GM18519 (cell line): ENCODE data around the gene LRRN4CL.
A peak's percentile ranks its signal among the peaks of the same experiment; 100 is the strongest.
"Not testable (repeated sequence)": the region's sequence is repeated elsewhere in the genome, so short reads cannot be mapped to it uniquely, and the experiment has no call there.

Experiments used
- ATAC-seq: cut with Tn5 transposase; IDR thresholded peaks from one replicate; pipeline ENCODE4 v1.9.1; 2021; ENCODE audit warnings: mild to moderate bottlenecking, moderate library complexity; ENCODE audit not compliant: unreplicated experiment, low FRiP score

LRRN4CL gene

GRCh38 chr11:62689421-62690183 lies at the start of gene LRRN4CL:
Gene LRRN4CL (minus strand): TSS chr11:62689530. CDS start chr11:62688508, 1,022 bp downstream.
- no peak for ATAC-seq

DNA sequence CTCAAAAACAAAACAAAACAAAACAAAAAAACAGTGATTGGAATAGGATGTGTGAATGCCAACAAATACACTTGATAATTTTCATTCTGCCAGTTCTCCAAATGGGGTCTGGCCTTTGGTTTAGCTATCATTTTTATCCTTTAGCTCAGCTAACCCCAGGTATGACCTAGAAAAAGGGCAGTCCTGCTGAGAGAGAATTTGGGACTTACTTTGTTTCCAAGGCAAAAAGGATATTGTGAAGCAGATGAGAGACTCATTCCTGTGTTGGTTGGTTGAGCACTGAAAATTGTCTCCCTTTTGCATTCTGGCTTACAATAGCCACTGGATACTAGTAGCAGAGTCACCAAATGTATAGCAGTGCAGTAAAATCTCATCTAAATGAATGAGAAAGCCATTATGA lies 47.9 kb upstream of the LRRN4CL start:
- no peak for ATAC-seq

- ATAC-seq, result no peak
Measured at GRCh38 chr11:62732830-62733229, 43.5 kb upstream of the LRRN4CL start.

GRCh38 chr11:62730076-62730475 lies 40.7 kb upstream of the LRRN4CL start:
- ATAC-seq, result not testable (repeated sequence)

DNA sequence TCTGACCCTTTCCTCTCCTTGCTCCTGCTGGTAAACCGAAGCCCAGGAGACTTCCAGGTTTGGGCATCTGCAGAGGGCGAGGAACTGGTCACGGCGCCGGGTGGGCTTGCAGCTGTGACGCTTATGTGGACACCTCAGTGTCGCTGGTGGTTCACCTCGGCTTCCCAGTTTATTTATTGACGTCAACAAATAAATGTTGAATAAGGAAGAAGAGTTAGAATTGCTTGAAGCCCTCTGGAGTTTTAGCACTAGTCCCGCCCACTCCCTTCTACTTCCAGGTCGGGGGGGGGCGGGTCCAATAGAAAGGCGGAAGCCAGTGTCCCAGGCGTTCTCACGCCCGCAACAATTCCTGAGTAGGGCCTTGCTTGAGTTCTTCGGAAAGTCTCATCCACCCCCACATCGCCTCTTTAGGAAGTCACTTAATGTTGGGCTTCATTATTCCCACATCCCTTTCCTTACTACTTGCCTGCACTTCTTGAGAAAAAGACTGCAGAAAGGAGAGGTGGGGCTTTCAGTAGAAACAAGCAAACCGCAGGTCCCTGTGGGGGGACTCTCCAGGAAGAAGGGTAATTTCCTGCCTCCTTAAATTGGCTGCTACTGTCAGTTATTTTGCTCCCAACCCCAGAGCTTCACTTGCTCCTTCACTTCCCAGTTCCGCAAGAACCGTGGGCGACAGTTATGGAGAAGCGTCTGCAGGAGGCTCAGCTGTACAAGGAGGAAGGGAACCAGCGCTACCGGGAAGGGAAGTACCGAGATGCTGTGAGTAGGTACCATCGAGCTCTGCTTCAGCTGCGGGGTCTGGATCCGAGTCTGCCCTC lies 39.0 kb upstream of the LRRN4CL start, which contains the start of gene TTC9C:
TTC9C (plus strand) TSS at position 316 of the 818 bp plus-strand sequence; CDS start at position 679, 363 bp downstream.
- ATAC-seq, result no peak

DNA sequence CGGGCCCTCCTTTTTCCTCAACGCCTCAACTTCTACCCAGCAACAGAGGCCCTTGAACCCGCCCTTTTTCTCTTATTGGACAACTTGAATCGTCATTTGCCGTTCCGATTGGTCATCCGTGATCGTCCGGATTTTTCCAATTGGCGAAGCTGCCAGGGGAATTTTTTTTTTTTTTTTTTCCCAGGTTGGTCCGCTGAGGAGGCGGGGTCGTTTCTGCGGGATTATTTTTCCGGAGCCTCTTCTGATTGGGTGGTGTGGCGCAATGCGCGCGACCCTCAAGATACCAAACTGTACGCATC lies 38.5 kb upstream of the LRRN4CL start:
- ATAC-seq, result peak; percentile 31

DNA sequence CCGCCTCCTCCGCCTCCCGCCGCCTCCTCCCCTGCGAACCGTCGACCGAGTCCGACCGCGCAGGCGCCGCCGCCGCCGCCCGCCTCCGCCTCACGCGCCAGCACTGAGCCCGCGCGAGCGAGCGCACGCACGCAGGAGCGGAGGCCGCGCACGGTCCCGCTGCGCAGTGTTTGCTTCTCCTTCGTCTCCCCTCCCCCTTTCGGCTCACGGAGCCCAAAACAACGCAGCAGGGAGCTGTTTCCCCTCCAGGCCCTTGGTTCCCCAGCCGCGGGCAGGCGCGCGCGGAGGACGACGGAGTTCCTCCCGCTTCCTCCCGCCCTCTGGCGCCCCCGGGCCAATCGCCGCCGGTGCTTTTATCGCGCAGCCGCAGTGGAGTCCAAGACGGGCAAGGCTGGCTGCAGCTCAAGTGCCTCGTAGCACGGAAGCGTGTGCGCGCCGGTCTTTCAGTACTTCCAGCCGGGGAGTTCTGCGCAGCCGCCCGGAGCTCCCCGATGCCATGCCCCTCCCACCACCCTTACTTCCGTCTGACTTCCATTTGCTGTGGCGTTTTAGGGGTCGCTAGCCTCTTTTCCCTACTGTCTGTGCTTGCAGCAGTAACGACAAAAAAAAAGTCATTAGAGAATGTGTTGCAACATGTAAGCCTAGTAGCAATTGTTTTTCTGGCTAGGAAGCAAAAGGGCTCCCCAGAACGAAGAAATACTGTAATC lies 38.0 kb upstream of the LRRN4CL start, which contains the start of gene HNRNPUL2:
HNRNPUL2 (minus strand) TSS at position 293 of the 707 bp plus-strand sequence. CDS start 301 bp downstream, outside the sequence.
- peak; percentile 57 for ATAC-seq

DNA sequence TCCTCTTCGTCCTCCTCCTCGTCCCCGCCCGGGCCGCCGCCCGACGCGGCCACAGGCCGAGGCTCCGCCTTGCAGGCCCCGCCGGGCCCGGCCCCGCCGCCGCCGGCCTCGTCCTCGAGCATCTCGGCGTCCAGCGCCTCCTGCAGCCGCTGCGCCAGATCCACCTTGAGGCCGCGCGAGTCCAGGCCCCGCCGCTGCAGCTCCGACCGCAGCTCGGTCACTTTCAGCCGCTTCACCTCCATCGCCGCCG lies 37.5 kb upstream of the LRRN4CL start:
- ATAC-seq, result no peak

DNA sequence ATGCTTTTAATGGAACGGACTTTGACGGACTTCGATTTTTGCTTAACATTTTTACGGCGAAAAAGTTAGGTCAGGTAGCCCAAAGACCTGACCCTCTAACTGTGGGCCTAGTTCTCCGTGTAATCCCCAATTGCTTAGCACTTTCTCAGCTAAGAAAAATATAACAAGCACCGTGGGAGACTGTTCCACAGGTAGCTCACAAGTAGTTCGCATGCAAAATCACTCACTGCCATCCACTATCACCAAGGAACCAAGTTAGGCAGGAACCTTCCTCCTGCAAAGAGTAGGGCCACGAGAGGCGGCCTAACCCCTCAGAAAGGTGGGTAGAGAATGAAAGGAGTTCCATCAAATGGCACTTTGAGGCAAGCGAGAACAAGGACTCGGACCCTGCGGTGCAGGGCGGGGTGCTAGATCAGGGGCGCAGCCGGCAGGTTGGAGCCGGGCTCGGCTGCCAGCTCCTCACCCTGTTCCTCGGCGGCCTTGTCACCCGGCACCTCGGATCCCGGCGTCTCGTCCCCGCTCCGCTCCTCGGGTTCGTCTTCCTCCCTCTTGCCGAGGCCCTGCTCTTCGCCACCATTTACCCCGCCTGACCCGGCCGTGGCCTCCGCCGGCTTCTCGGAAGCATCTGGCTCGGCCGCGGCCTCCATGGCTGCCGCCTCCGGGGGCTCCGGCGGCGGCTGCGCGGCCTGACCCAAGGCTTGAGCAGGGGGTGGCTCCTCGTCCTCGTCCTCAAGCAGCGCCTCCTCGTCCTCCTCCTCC lies 37.0 kb upstream of the LRRN4CL start:
- ATAC-seq, result no peak

- ATAC-seq, result no peak
Measured at GRCh38 chr11:62725646-62726045, 36.3 kb upstream of the LRRN4CL start.

GRCh38 chr11:62724171-62724570 lies 34.8 kb upstream of the LRRN4CL start:
- ATAC-seq, result no peak

GRCh38 chr11:62721994-62722393 lies 32.7 kb upstream of the LRRN4CL start:
- ATAC-seq, result no peak

DNA sequence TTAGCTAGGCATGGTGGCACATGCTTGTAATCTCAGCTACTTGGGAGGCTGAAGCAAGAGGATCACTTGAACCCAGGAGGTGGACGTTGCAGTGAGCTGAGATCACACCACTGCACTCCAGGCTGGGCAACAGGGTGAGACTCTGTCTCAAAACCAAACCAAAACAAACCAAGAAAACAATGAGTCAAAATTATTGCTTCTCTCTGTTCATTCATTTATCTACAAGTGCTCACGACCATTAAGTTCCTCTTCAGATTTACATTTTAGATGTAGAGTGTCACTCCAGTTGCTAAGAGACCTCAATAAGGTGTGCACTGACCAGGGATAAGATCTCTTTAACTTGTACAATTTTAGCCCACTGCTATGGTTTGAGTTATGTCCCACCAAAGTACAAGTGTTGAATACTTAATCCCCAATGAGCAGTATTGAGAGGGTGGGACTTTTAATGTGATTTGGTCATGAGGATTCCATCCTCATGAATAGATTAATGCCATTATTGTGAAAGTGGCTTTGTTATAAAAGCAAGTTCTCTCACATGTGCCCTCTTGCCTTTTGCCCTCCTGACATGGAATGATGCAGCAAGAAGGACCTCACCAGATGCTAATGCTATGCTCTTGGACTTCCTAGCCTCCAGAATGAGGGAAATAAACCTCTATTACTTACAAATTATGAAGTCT lies 30.1 kb upstream of the LRRN4CL start:
- no peak for ATAC-seq

DNA sequence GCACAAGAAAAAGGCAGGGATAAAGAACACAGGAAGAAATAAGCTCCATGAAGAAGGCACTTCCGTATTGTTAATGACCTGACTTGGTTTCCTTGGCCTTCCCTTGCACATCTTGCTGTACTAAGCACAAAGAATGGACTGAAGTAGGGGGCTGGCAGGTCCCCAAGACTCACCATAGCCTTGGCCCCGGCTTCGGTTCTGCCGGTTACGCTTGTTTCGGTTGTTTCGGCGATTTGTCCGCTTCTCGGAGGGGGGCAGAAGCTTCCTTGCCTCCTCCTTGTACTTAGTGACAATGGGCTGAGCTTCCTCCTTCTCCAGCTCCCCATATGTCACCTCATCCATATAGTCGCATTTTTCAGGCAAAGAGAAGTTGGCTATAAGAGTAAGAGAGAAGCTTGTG lies 27.5 kb upstream of the LRRN4CL start:
- no peak for ATAC-seq

GRCh38 chr11:62716206-62716605 lies 26.9 kb upstream of the LRRN4CL start:
- ATAC-seq, result no peak

GRCh38 chr11:62715150-62716130 lies 26.1 kb upstream of the LRRN4CL start:
- no peak for ATAC-seq

DNA sequence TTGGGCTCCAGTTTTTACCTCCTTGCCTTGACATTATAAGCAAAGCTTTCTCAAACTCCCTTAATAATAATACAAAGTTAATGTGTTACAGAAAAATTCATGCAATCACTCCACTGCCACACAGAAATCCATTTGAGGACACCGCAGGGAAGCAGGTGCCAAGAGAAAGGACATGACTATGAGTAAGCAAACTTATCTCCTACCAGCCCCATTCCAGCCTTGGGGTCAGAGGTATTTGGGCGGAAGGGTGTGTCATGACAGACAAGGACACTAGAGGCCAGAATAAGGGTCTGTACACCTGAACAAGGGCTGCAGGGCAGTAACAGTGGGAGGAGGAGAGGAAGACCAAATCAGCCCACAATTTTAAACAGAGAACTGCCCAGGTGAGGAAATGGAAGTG lies 24.0 kb upstream of the LRRN4CL start:
- no peak for ATAC-seq

DNA sequence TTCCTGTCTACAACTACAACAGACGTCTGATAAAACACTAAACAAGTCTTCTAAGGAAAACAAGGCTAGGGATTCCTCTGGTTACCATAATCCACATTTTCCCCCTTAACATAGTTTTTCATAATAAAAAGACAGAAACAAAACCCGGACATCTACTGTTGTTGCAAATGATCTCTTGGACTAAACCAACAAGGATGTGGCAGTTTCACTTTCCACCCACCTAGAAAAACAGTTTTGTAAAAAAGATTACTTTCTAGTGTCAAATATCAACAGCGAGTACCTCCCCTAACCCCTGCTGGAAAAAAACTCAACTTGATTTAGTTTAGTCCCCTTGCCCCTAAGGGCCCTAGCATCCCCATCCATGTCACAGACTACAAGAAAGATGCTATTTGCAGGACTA lies 23.5 kb upstream of the LRRN4CL start:
- no peak for ATAC-seq

DNA sequence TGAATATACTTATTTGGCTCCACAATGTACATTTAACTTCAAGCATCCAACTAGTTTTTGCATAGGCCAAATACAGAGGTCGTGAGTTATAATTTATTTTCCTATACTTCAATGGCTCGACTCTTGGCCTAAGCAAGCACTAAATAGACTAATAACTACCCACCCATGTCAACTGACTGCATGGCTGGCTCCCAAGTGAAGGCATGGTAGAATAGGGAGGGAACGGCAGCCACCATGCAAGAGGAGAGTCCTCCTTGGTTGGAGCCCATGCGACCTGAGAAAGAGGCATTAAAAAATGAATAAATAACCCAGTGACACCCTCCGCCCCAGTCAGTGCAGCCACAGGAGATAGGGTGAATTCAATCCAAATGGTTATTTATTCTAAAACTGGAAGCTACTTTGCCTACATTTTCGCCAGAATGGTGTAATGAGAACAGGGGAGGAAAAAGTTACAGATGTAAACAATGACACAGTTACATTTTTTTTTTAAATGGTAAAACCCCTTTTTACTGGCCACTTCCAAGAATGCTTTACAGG lies 23.0 kb upstream of the LRRN4CL start:
- no peak for ATAC-seq
